Neuronal stem cell (in vitro differentiated cells): ENCODE data around the gene PRRC2B.

Experiments
- DNase-seq: peaks from one replicate; pipeline ENCODE4 v3.0.0-alpha.2; 2013; ENCODE audit warnings: low spot score
- H2AFZ ChIP-seq: one replicate; pipeline ENCODE4 v1.6.1; 2013; ENCODE audit warnings: mild to moderate bottlenecking, low read length, inconsistent platforms
- H2AK5ac ChIP-seq: 2 replicates; pipeline ENCODE4 v1.6.1; 2013; ENCODE audit warnings: low read depth, mild to moderate bottlenecking, inconsistent platforms, low read length, moderate library complexity, mixed read lengths
- H2BK120ac ChIP-seq: 2 replicates; pipeline ENCODE4 v1.6.1; 2013; ENCODE audit warnings: low read depth, mild to moderate bottlenecking, inconsistent platforms, low read length, moderate library complexity, mixed read lengths
- H2BK12ac ChIP-seq: one replicate; pipeline ENCODE4 v1.6.1; 2013; ENCODE audit warnings: low read length, inconsistent platforms
- H2BK15ac ChIP-seq: 2 replicates; pipeline ENCODE4 v1.6.1; 2013; ENCODE audit warnings: mild to moderate bottlenecking, low read length, inconsistent platforms, mixed read lengths
- H2BK5ac ChIP-seq: one replicate; pipeline ENCODE4 v1.6.1; 2013; ENCODE audit warnings: inconsistent platforms, mild to moderate bottlenecking, low read length, moderate library complexity
- H3K14ac ChIP-seq: one replicate; pipeline ENCODE4 v1.6.1; 2013; ENCODE audit warnings: low read length, inconsistent platforms
- H3K18ac ChIP-seq: 2 replicates; pipeline ENCODE4 v1.6.1; 2013; ENCODE audit warnings: low read length, inconsistent platforms
- H3K23ac ChIP-seq: 2 replicates; pipeline ENCODE4 v1.6.1; 2013; ENCODE audit warnings: low read depth, mild to moderate bottlenecking, mixed read lengths, low read length, inconsistent platforms; ENCODE audit not compliant: poor library complexity
- H3K27ac ChIP-seq: replicated peaks from 3 replicates; pipeline ENCODE4 v1.5.1; 2013; ENCODE audit warnings: low read length, inconsistent platforms
- H3K27me3 ChIP-seq, 3 experiments: 2 replicates each; pipeline ENCODE4 v1.6.1; 2013; ENCODE audit warnings: low read length in 3 of 3, mild to moderate bottlenecking in 2 of 3, inconsistent platforms in 1 of 3, low read depth in 1 of 3, mixed read lengths in 1 of 3, moderate library complexity in 1 of 3; ENCODE audit not compliant: control insufficient read depth in 3 of 3, insufficient read depth in 3 of 3
- H3K36me3 ChIP-seq, 2 donors: replicated peaks in 1 of 2; 2 replicates each; pipeline ENCODE4 v1.6.1; 2013; ENCODE audit warnings: low read length in 2 of 2; ENCODE audit not compliant: control insufficient read depth in 2 of 2, insufficient read depth in 2 of 2
- H3K4ac ChIP-seq: 2 replicates; pipeline ENCODE4 v1.6.1; 2013; ENCODE audit warnings: inconsistent platforms, mild to moderate bottlenecking, low read length, moderate library complexity
- H3K4me1 ChIP-seq, 2 donors: 1 replicate in 1 of 2; 2 replicates in 1 of 2; pipeline ENCODE4 v1.6.1; 2013; ENCODE audit warnings: low read length in 2 of 2, low read depth in 1 of 2; ENCODE audit not compliant: control insufficient read depth in 2 of 2, insufficient read depth in 1 of 2
- H3K4me2 ChIP-seq: one replicate; pipeline ENCODE4 v1.6.1; 2013; ENCODE audit warnings: mild to moderate bottlenecking, low read length, inconsistent platforms; ENCODE audit not compliant: insufficient read depth, poor library complexity, severe bottlenecking
- H3K4me3 ChIP-seq, 2 donors: 2 replicates each; pipeline ENCODE4 v1.5.1; 2013; ENCODE audit warnings: low read length in 2 of 2, mild to moderate bottlenecking in 2 of 2, inconsistent platforms in 1 of 2, moderate library complexity in 1 of 2
- H3K79me1 ChIP-seq: one replicate; pipeline ENCODE4 v1.6.1; 2013; ENCODE audit warnings: low read depth, mild to moderate bottlenecking, inconsistent platforms, low read length, moderate library complexity
- H3K9ac ChIP-seq: one replicate; pipeline ENCODE4 v1.6.1; 2013; ENCODE audit warnings: mild to moderate bottlenecking, low read depth, low read length, inconsistent platforms; ENCODE audit not compliant: poor library complexity
- H3K9me3 ChIP-seq, 2 donors: replicated peaks in 1 of 2; 2 replicates each; pipeline versions ENCODE3 to v1.6.1; 2013; ENCODE audit warnings: low read length in 2 of 2, mild to moderate bottlenecking in 2 of 2, inconsistent platforms in 1 of 2, low read depth in 1 of 2, mixed read lengths in 1 of 2, moderate library complexity in 1 of 2; ENCODE audit not compliant: control insufficient read depth in 2 of 2, insufficient read depth in 1 of 2
- H4K8ac ChIP-seq: one replicate; pipeline ENCODE4 v1.6.1; 2013; ENCODE audit warnings: low read depth, mild to moderate bottlenecking, inconsistent platforms, low read length, moderate library complexity
- H4K91ac ChIP-seq: one replicate; pipeline ENCODE4 v1.6.1; 2013; ENCODE audit warnings: low read length, low read depth, mild to moderate bottlenecking, inconsistent platforms; ENCODE audit not compliant: poor library complexity
- WGBS, 2 donors: extraction: QIAGEN DNeasy Blood & Tissue Kit; methylation state at CpG; one replicate each; pipeline ENCODE4 v1.1.7; 2013; ENCODE audit warnings: missing lambda C conversion rate in 2 of 2, mixed read lengths in 1 of 2; ENCODE audit not compliant: insufficient read length in 2 of 2, insufficient replicate concordance in 1 of 2; ENCODE audit errors: extremely low coverage in 2 of 2; 5-methylcytosine and 5-hydroxymethylcytosine counted together

Gene PRRC2B

DNA sequence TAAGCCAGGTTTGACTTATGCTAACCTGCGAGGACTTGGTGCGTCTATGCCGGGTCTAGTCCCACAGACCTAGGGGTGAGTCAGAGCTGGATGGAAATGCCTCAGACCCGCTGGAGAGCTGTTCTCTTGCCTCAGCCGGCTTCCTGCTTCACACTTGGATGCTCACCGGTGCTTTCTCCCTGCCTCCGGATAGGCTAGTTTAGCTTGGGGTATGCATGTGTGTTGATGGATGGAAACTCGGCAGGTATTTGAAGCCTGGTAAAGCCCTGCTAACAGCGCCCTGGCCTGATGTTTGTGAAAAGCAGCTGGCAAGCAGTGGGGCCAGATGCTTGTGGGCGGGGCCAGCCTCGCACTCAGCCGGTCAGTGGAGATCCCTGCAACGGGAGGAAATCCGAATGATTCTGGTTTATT, 29.3 kb downstream of the PRRC2B start:
- H2BK12ac ChIP-seq, result no peak overlapping the region
- no peak overlapping the region for H2BK5ac ChIP-seq
- H3K9ac ChIP-seq, result no peak overlapping the region
- no peak overlapping the region for H2BK15ac ChIP-seq
- DNase-seq, result no peak
- no CpG with 5 or more reads among the region's 14 CpGs for WGBS, 2 donors
- no peak overlapping the region for H4K91ac ChIP-seq
- H3K36me3 ChIP-seq, result peaks cover 8 to 84% of the 10 kb centered on the region in 2 donors
- no peak overlapping the region for H3K27ac ChIP-seq
- no peak overlapping the region for H4K8ac ChIP-seq
- no peaks in the 10 kb centered on the region for H3K9me3 ChIP-seq
- no peak overlapping the region for H3K4me3 ChIP-seq
- H3K18ac ChIP-seq, result no peak overlapping the region
- H2AFZ ChIP-seq, result no peak overlapping the region
- H3K4me2 ChIP-seq, result no peak overlapping the region
- H3K4ac ChIP-seq, result no peak overlapping the region
- no peak overlapping the region for H2BK120ac ChIP-seq
- no peaks in the 10 kb centered on the region for H3K27me3 ChIP-seq
- H3K23ac ChIP-seq, result no peak overlapping the region
- no peak overlapping the region for H2AK5ac ChIP-seq
- peaks cover 8% of the 10 kb centered on the region for H3K79me1 ChIP-seq
- H3K4me1 ChIP-seq, result peaks cover 19 to 37% of the 10 kb centered on the region in 2 donors
- H3K14ac ChIP-seq, result no peak overlapping the region

- no peak overlapping the region for H2BK12ac ChIP-seq
- no peak overlapping the region for H2AFZ ChIP-seq
- H3K9me3 ChIP-seq, result no peaks in the 10 kb centered on the region
- H3K14ac ChIP-seq, result no peak overlapping the region
- H3K18ac ChIP-seq, result no peak overlapping the region
- DNase-seq, result no peak
- H3K9ac ChIP-seq, result no peak overlapping the region
- no peak overlapping the region for H4K8ac ChIP-seq
- H3K79me1 ChIP-seq, result peaks cover 2% of the 10 kb centered on the region
- peaks cover 10 to 13% of the 10 kb centered on the region in 2 donors for H3K4me1 ChIP-seq
- no peak overlapping the region for H2BK5ac ChIP-seq
- H3K4me2 ChIP-seq, result no peak overlapping the region
- peaks cover 5 to 82% of the 10 kb centered on the region in 2 donors for H3K36me3 ChIP-seq
- H3K27ac ChIP-seq, result no peak overlapping the region
- H3K4ac ChIP-seq, result no peak overlapping the region
- no peaks in the 10 kb centered on the region for H3K27me3 ChIP-seq
- peak overlapping the region in 1 of 2 donors; percentile 59 for H3K4me3 ChIP-seq
- WGBS, 2 donors, result no CpG with 5 or more reads among the region's 3 CpGs
- no peak overlapping the region for H4K91ac ChIP-seq
- no peak overlapping the region for H2BK120ac ChIP-seq
- H2BK15ac ChIP-seq, result no peak overlapping the region
- H3K23ac ChIP-seq, result no peak overlapping the region
- H2AK5ac ChIP-seq, result no peak overlapping the region
Observed at GRCh38 chr9:131426545-131426944, 32.7 kb downstream of the PRRC2B start.

DNA sequence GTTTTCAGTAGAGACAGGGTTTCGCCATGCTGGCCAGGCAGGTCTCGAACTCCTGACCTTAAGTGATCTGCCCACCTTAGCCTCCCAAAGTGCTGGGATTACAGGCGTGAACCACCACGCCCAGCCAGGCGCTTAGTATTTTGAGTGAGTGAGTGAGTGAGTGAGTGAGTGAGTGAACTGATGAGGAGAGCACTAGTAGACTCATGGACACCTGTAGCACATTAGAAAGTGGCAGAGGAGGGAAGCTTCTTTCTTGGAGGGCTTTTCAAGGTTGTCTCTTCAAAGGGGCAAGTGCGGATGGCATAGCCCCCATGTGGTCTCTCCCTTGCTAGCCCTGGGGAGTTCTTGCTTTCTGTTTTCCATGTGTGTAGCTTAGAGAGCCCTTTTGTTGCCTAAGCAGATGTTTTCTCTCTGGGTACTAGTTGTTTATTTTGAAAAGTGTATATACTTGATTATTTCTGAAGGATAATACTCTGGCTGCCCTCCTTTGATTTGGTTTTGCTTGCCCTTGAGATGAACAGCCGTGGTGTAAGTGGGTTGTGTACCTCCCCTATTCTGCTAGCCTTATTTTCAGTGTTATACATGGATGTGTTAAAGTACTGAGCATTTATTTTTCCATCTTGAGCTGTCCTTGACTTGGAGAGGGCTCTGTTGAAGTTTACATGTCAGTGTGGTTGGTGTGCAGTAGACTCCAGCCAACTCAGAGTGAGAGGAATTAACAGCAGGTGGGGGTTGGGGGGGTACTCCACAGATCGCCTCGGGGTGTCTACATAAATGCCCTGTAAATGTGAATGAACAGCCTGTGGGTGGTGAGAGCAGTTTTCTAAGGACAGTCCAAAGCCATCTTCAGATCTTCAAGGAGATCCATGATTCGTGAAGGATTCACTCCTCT, 35.5 kb downstream of the PRRC2B start:
- Histone ChIP-seq H3K27me3 (no peaks in the 10 kb centered on the region), H2AFZ (no peak overlapping the region), H3K9ac (no peak overlapping the region), H3K23ac (no peak overlapping the region), H3K36me3 (peaks cover 25 to 84% of the 10 kb centered on the region in 2 donors), H2BK15ac (no peak overlapping the region), H4K91ac (no peak overlapping the region), H3K4me3 (no peak overlapping the region), H4K8ac (no peak overlapping the region), H3K4ac (no peak overlapping the region), H2BK5ac (no peak overlapping the region), H3K9me3 (no peaks in the 10 kb centered on the region), H3K4me1 (peaks cover 0 to 16% of the 10 kb centered on the region in 2 donors), H2BK12ac (no peak overlapping the region), H3K27ac (no peak overlapping the region), H3K79me1 (peaks cover 4% of the 10 kb centered on the region), H3K14ac (no peak overlapping the region), H3K18ac (no peak overlapping the region), H2BK120ac (no peak overlapping the region), H2AK5ac (no peak overlapping the region), H3K4me2 (no peak overlapping the region)
- no CpG with 5 or more reads among the region's 10 CpGs for WGBS, 2 donors
- no peak for DNase-seq

DNA sequence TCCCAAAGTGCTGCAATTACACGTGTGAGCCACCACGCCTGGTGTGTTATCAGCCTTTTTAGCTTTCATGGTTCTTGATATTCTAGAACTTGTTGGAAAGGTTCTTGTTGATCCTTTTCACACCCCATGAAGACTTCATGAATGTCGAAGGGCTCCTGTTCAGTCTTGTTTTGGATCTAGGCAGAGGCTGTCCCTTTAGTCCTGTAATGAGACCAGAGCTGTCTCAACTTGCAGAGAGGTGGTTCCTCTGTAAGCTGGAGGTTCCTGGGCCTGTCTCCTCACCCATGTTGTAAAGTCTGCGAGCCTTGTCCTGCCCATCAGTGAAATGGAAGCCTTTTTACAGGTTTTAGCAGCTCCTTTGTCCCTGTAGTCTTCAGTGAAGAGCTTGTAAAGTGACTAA, 38.2 kb downstream of the PRRC2B start:
- H3K4me1 ChIP-seq, result peaks cover 16 to 20% of the 10 kb centered on the region in 2 donors
- H3K36me3 ChIP-seq, result peaks cover 33 to 87% of the 10 kb centered on the region in 2 donors
- H4K8ac ChIP-seq, result no peak overlapping the region
- H2AFZ ChIP-seq, result no peak overlapping the region
- H3K79me1 ChIP-seq, result peaks cover 4% of the 10 kb centered on the region
- no peak overlapping the region for H3K4ac ChIP-seq
- H3K27ac ChIP-seq, result no peak overlapping the region
- H3K4me3 ChIP-seq, result no peak overlapping the region
- no peak for DNase-seq
- H2BK12ac ChIP-seq, result no peak overlapping the region
- no peak overlapping the region for H3K4me2 ChIP-seq
- no peaks in the 10 kb centered on the region for H3K9me3 ChIP-seq
- H3K14ac ChIP-seq, result no peak overlapping the region
- H3K18ac ChIP-seq, result no peak overlapping the region
- no peak overlapping the region for H2AK5ac ChIP-seq
- no peak overlapping the region for H2BK5ac ChIP-seq
- no peak overlapping the region for H2BK120ac ChIP-seq
- WGBS, 2 donors, result no CpG with 5 or more reads among the region's 4 CpGs
- no peak overlapping the region for H3K23ac ChIP-seq
- H3K9ac ChIP-seq, result no peak overlapping the region
- no peak overlapping the region for H2BK15ac ChIP-seq
- H3K27me3 ChIP-seq, result no peaks in the 10 kb centered on the region
- H4K91ac ChIP-seq, result no peak overlapping the region
